H9 (cell line): Measurements from ENCODE around the gene PRTFDC1. TPM values are rescaled to one million over a fixed set of nuclear protein-coding genes. Genes with fewer than 3 reads are reported as not detected.

Source experiments
- DNase-seq: peaks from one replicate; pipeline ENCODE4 v3.0.0-alpha.2; 2017
- H2AFZ ChIP-seq: one replicate; pipeline ENCODE4 v1.6.1; 2013; ENCODE audit warnings: mild to moderate bottlenecking, low read length, control low read depth, moderate library complexity
- H2AK5ac ChIP-seq: 2 replicates; pipeline ENCODE4 v1.6.1; 2013; ENCODE audit warnings: low read length, control low read depth, mixed read lengths; ENCODE audit not compliant: insufficient read length
- H2BK120ac ChIP-seq: one replicate; pipeline ENCODE4 v1.6.1; 2013; ENCODE audit warnings: low read depth, mild to moderate bottlenecking, low read length, control low read depth, inconsistent platforms; ENCODE audit not compliant: poor library complexity, severe bottlenecking
- H2BK12ac ChIP-seq: 2 replicates; pipeline ENCODE4 v1.6.1; 2013; ENCODE audit warnings: low read length, control low read depth, mixed read lengths, low read depth; ENCODE audit not compliant: insufficient read length
- H2BK15ac ChIP-seq: 2 replicates; pipeline ENCODE4 v1.6.1; 2013; ENCODE audit warnings: low read depth, low read length, control low read depth
- H2BK20ac ChIP-seq: one replicate; pipeline ENCODE4 v1.6.1; 2013; ENCODE audit warnings: low read depth, mild to moderate bottlenecking, low read length, control low read depth, inconsistent platforms; ENCODE audit not compliant: poor library complexity, severe bottlenecking
- H2BK5ac ChIP-seq: 2 replicates; pipeline ENCODE4 v1.6.1; 2013; ENCODE audit warnings: low read length, control low read depth, mixed read lengths; ENCODE audit not compliant: insufficient read length
- H3K14ac ChIP-seq: 2 replicates; pipeline ENCODE4 v1.6.1; 2013; ENCODE audit warnings: low read length, control low read depth; ENCODE audit not compliant: insufficient read depth
- H3K18ac ChIP-seq: 2 replicates; pipeline ENCODE4 v1.6.1; 2013; ENCODE audit warnings: low read depth, mild to moderate bottlenecking, mixed read lengths, low read length, control low read depth; ENCODE audit not compliant: insufficient read length
- H3K23ac ChIP-seq: 2 replicates; pipeline ENCODE4 v1.6.1; 2013; ENCODE audit warnings: low read length, control low read depth, mixed read lengths, low read depth; ENCODE audit not compliant: insufficient read length
- H3K23me2 ChIP-seq: 2 replicates; pipeline ENCODE4 v1.6.1; 2013; ENCODE audit warnings: low read depth, mild to moderate bottlenecking, mixed read lengths, low read length, control low read depth; ENCODE audit not compliant: insufficient read length, poor library complexity, severe bottlenecking
- H3K27ac ChIP-seq: 2 replicates; pipeline ENCODE4 v1.5.1; 2013; ENCODE audit warnings: low read length, control low read depth, mixed read lengths, low read depth; ENCODE audit not compliant: insufficient read length
- H3K27me3 ChIP-seq: 2 replicates; pipeline ENCODE4 v1.6.1; 2013; ENCODE audit warnings: low read length, control low read depth, inconsistent platforms; ENCODE audit not compliant: insufficient read depth
- H3K4ac ChIP-seq: 2 replicates; pipeline ENCODE4 v1.6.1; 2013; ENCODE audit warnings: low read depth, mild to moderate bottlenecking, control low read depth, inconsistent platforms, low read length, moderate library complexity
- H3K4me1 ChIP-seq: 2 replicates; pipeline ENCODE4 v1.6.1; 2013; ENCODE audit warnings: low read length, control low read depth, inconsistent platforms; ENCODE audit not compliant: insufficient read depth
- H3K4me2 ChIP-seq: 2 replicates; pipeline ENCODE4 v1.6.1; 2013; ENCODE audit warnings: low read length, control low read depth, mixed read lengths; ENCODE audit not compliant: insufficient read length, insufficient read depth
- H3K56ac ChIP-seq: 2 replicates; pipeline ENCODE4 v1.6.1; 2013; ENCODE audit warnings: low read depth, mild to moderate bottlenecking, mixed read lengths, low read length, control low read depth; ENCODE audit not compliant: insufficient read length
- H3K79me1 ChIP-seq: 2 replicates; pipeline ENCODE4 v1.6.1; 2013; ENCODE audit warnings: low read depth, mild to moderate bottlenecking, moderate library complexity, low read length, control low read depth, inconsistent platforms; ENCODE audit not compliant: insufficient read depth, poor library complexity, severe bottlenecking
- H3K79me2 ChIP-seq: 2 replicates; pipeline ENCODE4 v1.6.1; 2013; ENCODE audit warnings: low read length, control low read depth, inconsistent platforms; ENCODE audit not compliant: insufficient read depth
- H3K9ac ChIP-seq: 2 replicates; pipeline ENCODE4 v1.6.1; 2013; ENCODE audit warnings: low read length, control low read depth, mixed read lengths; ENCODE audit not compliant: insufficient read length; ENCODE audit errors: extremely low read depth
- H3K9me3 ChIP-seq: one replicate; pipeline ENCODE4 v1.6.1; 2013; ENCODE audit warnings: low read depth, low read length, inconsistent platforms; ENCODE audit not compliant: control insufficient read depth
- H3T11ph ChIP-seq: one replicate; pipeline ENCODE4 v1.6.1; 2013; ENCODE audit warnings: mild to moderate bottlenecking, low read length, control low read depth, inconsistent platforms
- H4K20me1 ChIP-seq: one replicate; pipeline ENCODE4 v1.6.1; 2013; ENCODE audit not compliant: control insufficient read depth, insufficient read length, insufficient read depth
- H4K5ac ChIP-seq: 2 replicates; pipeline ENCODE4 v1.6.1; 2013; ENCODE audit warnings: low read depth, mild to moderate bottlenecking, mixed read lengths, low read length, control low read depth; ENCODE audit not compliant: insufficient read length
- H4K8ac ChIP-seq: replicated peaks from 2 replicates; pipeline ENCODE4 v1.6.1; 2013; ENCODE audit warnings: low read length, control low read depth, mixed read lengths, low read depth; ENCODE audit not compliant: insufficient read length
- H4K91ac ChIP-seq: 2 replicates; pipeline ENCODE4 v1.6.1; 2013; ENCODE audit warnings: low read depth, mild to moderate bottlenecking, moderate library complexity, mixed read lengths, low read length, control low read depth; ENCODE audit not compliant: insufficient read length
- H3K27ac Mint-ChIP-seq, 3 experiments: 2 replicates in 2 of 3; 3 replicates in 1 of 3; pipeline ENCODE4 v1.8.0; 2020 to 2021; ENCODE audit warnings: mixed read lengths in 3 of 3, mild to moderate bottlenecking in 1 of 3, moderate library complexity in 1 of 3
- H3K27me3 Mint-ChIP-seq: 2 replicates; pipeline ENCODE4 v1.8.0; 2021; ENCODE audit warnings: low read depth, mild to moderate bottlenecking, moderate library complexity, mixed read lengths
- H3K36me3 Mint-ChIP-seq, 3 experiments: 2 replicates in 2 of 3; 3 replicates in 1 of 3; pipeline ENCODE4 v1.8.0; 2020 to 2021; ENCODE audit warnings: low read depth in 3 of 3, mixed read lengths in 3 of 3; ENCODE audit not compliant: insufficient read depth in 1 of 3
- H3K4me1 Mint-ChIP-seq, 2 experiments: 2 replicates each; pipeline ENCODE4 v1.8.0; 2020; ENCODE audit warnings: mixed read lengths in 2 of 2
- H3K4me3 Mint-ChIP-seq, 2 experiments: 2 replicates in 1 of 2; 3 replicates in 1 of 2; pipeline ENCODE4 v1.8.0; 2020 to 2021; ENCODE audit warnings: mild to moderate bottlenecking in 2 of 2, mixed read lengths in 2 of 2, moderate library complexity in 1 of 2
- H3K9me3 Mint-ChIP-seq, 2 experiments: 2 replicates in 1 of 2; 3 replicates in 1 of 2; pipeline ENCODE4 v1.8.0; 2020; ENCODE audit warnings: mild to moderate bottlenecking in 2 of 2, mixed read lengths in 2 of 2, moderate library complexity in 1 of 2
- CTCF ChIP-seq: fragments of 200-600 bp; sonication (generic); conservative IDR thresholded peaks from 3 replicates; pipeline ENCODE4 v1.8.0; 2021; ENCODE audit warnings: antibody characterized with exemption, mild to moderate bottlenecking
- WGBS: extraction: QIAGEN DNeasy Blood & Tissue Kit; methylation state at CpG from one replicate; pipeline ENCODE4 v1.1.7; 2013; ENCODE audit warnings: missing lambda C conversion rate, low lambda C conversion rate, mixed read lengths; ENCODE audit not compliant: insufficient read length; ENCODE audit errors: extremely low coverage; 5-methylcytosine and 5-hydroxymethylcytosine counted together
- total RNA-seq: library from RNA; stranded (reverse); gene quantifications from 2 replicates; pipeline ENCODE4 v1.2.1, GENCODE V29; 2021

Gene PRTFDC1
- total RNA-seq, 1 experiment from 2014 or later: 7.5 TPM

- Histone ChIP-seq H3K4me2 (no peak overlapping the region), H2BK15ac (no peak overlapping the region), H3K79me2 (no peaks in the 10 kb centered on the region), H3K18ac (no peak overlapping the region), H3K56ac (no peak overlapping the region), H3K9me3 (no peaks in the 10 kb centered on the region), H4K91ac (no peak overlapping the region), H2BK120ac (no peak overlapping the region), H2BK20ac (no peak overlapping the region), H3K23ac (no peak overlapping the region), H3K27ac (no peak overlapping the region), H3K4ac (no peak overlapping the region), H2BK12ac (no peak overlapping the region), H3T11ph (no peak overlapping the region), H3K9ac (no peak overlapping the region), H2AK5ac (no peak overlapping the region), H3K14ac (no peak overlapping the region), H2AFZ (no peak overlapping the region), H3K23me2 (peaks cover 13% of the 10 kb centered on the region), H3K4me1 (peaks cover 7% of the 10 kb centered on the region), H3K27me3 (no peaks in the 10 kb centered on the region), H2BK5ac (no peak overlapping the region), H4K20me1 (no peaks in the 10 kb centered on the region), H3K79me1 (no peaks in the 10 kb centered on the region), H4K5ac (no peak overlapping the region), H4K8ac (no peak overlapping the region)
- TF ChIP-seq CTCF: no peak
- Mint-ChIP-seq H3K4me1 (peaks cover 38 to 42% of the 10 kb centered on the region in 2 experiments), H3K4me3 (no peak overlapping the region), H3K36me3 (peaks cover 0 to 2% (median 0%) of the 10 kb centered on the region in 3 experiments; a peak in 1 of 7 replicates), H3K27ac (no peak overlapping the region), H3K27me3 (no peaks in the 10 kb centered on the region), H3K9me3 (no peaks in the 10 kb centered on the region; a peak in 3 of 5 replicates)
- WGBS: no CpG with 5 or more reads among the region's 3 CpGs
- DNase-seq: no peak
These were observed 2.8 kb downstream of the PRTFDC1 start for GRCh38 chr10:24949616-24950015.
